Natural killer cell treated with Interleukin-12 subunit alpha and Interleukin-12 subunit beta and Interleukin-15 and Interleukin-18, amount 100 ng/mL, for 72 hours (primary cell): Measurements from ENCODE around the gene KRTAP5-3. TPM values are rescaled to one million over a fixed set of nuclear protein-coding genes. Genes with fewer than 3 reads are reported as not detected.
"Not testable (repeated sequence)": the region's sequence is repeated elsewhere in the genome, so short reads cannot be mapped to it uniquely, and the experiment has no call there.

Source experiments
- ATAC-seq, 2 donors: fragments of 150-1000 bp; cut with Tn5 transposase in 1 of 2; sonication (Bioruptor Pico), chemical (Tn5 transposase) in 1 of 2; 2 replicates each; pipeline ENCODE4 v1.10.0; 2021
- DNase-seq: peaks from one replicate; pipeline ENCODE4 v3.0.0; 2022; ENCODE audit warnings: low spot score
- H3K27ac Mint-ChIP-seq, 2 donors: 1 replicate in 1 of 2; 2 replicates in 1 of 2; pipeline ENCODE4 v1.8.0; 2022; ENCODE audit warnings: mixed read lengths in 2 of 2, mild to moderate bottlenecking in 1 of 2, moderate library complexity in 1 of 2
- H3K27me3 Mint-ChIP-seq, 2 donors: 1 replicate in 1 of 2; 2 replicates in 1 of 2; pipeline ENCODE4 v1.8.0; 2022; ENCODE audit warnings: mixed read lengths in 2 of 2
- H3K36me3 Mint-ChIP-seq: one replicate; pipeline ENCODE4 v1.8.0; 2022; ENCODE audit warnings: mixed read lengths
- H3K4me1 Mint-ChIP-seq, 2 donors: 1 replicate in 1 of 2; 2 replicates in 1 of 2; pipeline ENCODE4 v1.8.0; 2022; ENCODE audit warnings: low read depth in 2 of 2, mixed read lengths in 2 of 2, mild to moderate bottlenecking in 1 of 2
- H3K4me3 Mint-ChIP-seq: one replicate; pipeline ENCODE4 v1.8.0; 2022; ENCODE audit warnings: mixed read lengths
- H3K9me3 Mint-ChIP-seq: 2 replicates; pipeline ENCODE4 v1.8.0; 2022; ENCODE audit warnings: mixed read lengths
- total RNA-seq, 2 donors: library from RNA; stranded (reverse); gene quantifications; one replicate each; pipeline ENCODE4 v1.2.3, GENCODE V29; 2022

The KRTAP5-3 gene
- total RNA-seq, 2 donors from 2014 or later = not detected

GRCh38 chr11:1618231-1618630 is 10.0 kb upstream of the KRTAP5-3 start:
- ATAC-seq (no peak), DNase-seq (no peak)
- H3K36me3 Mint-ChIP-seq = no peaks in the 10 kb centered on the region
- no peaks in the 10 kb centered on the region for H3K9me3 Mint-ChIP-seq
- H3K27me3 Mint-ChIP-seq = peaks cover 26 to 36% of the 10 kb centered on the region in 2 donors
- H3K4me1 Mint-ChIP-seq = no peaks in the 10 kb centered on the region
- H3K4me3 Mint-ChIP-seq = no peak overlapping the region
- H3K27ac Mint-ChIP-seq = no peak overlapping the region

- not testable (repeated sequence) for H3K4me3 Mint-ChIP-seq, H3K9me3 Mint-ChIP-seq, DNase-seq, H3K27ac Mint-ChIP-seq, H3K36me3 Mint-ChIP-seq, ATAC-seq, H3K4me1 Mint-ChIP-seq
- peaks cover 26 to 41% of the 10 kb centered on the region in 2 donors for H3K27me3 Mint-ChIP-seq
These were observed 362 bp downstream of the KRTAP5-3 start for GRCh38 chr11:1607901-1608300.

- not testable (repeated sequence) for H3K9me3 Mint-ChIP-seq, H3K36me3 Mint-ChIP-seq, H3K4me1 Mint-ChIP-seq, H3K27ac Mint-ChIP-seq, DNase-seq, ATAC-seq, H3K4me3 Mint-ChIP-seq
- peaks cover 27 to 43% of the 10 kb centered on the region in 2 donors for H3K27me3 Mint-ChIP-seq
These were observed 962 bp downstream of the KRTAP5-3 start for GRCh38 chr11:1607156-1607845.

GRCh38 chr11:1605923-1606322 is 2.3 kb downstream of the KRTAP5-3 start:
- H3K27ac Mint-ChIP-seq, H3K4me3 Mint-ChIP-seq, H3K9me3 Mint-ChIP-seq, H3K4me1 Mint-ChIP-seq, DNase-seq, H3K36me3 Mint-ChIP-seq: not testable (repeated sequence)
- ATAC-seq = peak in 1 of 2 donors; percentile 68
- peaks cover 33 to 44% of the 10 kb centered on the region in 2 donors for H3K27me3 Mint-ChIP-seq

GRCh38 chr11:1604711-1605110 is 3.6 kb downstream of the KRTAP5-3 start:
- Mint-ChIP-seq H3K36me3 (no peaks in the 10 kb centered on the region), H3K27me3 (peaks cover 35 to 47% of the 10 kb centered on the region in 2 donors), H3K4me1 (peaks cover 0 to 5% of the 10 kb centered on the region in 2 donors), H3K4me3 (no peak overlapping the region), H3K9me3 (no peaks in the 10 kb centered on the region), H3K27ac (no peak overlapping the region)
- DNase-seq (no peak), ATAC-seq (no peak)

DNA sequence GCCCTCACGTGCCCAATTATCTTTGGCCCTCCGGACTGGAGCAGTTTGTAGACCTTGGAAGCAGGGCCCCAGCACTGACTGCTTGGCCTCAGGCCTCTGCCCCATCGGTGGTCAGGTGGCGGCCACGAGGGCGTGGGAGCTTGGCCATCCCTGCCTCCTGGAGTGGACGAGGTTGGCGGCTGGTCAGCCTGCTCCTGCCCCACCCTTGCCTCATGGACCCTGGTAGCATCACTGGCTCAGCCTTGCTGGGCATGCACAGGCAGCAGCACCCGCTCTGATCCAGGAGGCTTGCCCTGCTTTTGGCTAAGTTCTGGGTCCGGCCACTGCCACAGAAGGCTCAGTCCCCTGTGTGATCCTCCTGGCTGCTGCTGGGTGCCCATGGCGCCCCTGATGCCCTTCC is 4.1 kb downstream of the KRTAP5-3 start:
- Mint-ChIP-seq H3K4me1 (peaks cover 0 to 5% of the 10 kb centered on the region in 2 donors), H3K27me3 (peaks cover 37 to 53% of the 10 kb centered on the region in 2 donors), H3K27ac (no peak overlapping the region), H3K36me3 (no peaks in the 10 kb centered on the region), H3K9me3 (no peaks in the 10 kb centered on the region), H3K4me3 (no peak overlapping the region)
- DNase-seq = no peak
- no peak for ATAC-seq

DNA sequence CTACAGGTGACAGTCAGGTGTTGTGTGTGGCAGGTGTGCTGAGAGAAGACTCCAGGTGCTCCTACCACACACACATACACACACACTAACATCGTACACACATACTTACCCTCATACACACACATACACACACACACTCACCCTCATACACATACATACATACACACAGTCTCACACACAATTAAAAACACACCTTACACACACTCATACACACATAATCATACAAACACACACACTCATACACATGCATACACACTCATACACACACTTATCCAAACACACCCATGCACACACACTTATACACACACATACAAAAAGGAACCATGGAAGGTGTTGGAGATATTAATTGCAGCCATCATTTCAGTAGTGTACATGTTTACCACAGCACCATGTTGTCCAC is 4.6 kb downstream of the KRTAP5-3 start:
- H3K27me3 Mint-ChIP-seq = peaks cover 37 to 56% of the 10 kb centered on the region in 2 donors
- no peak overlapping the region for H3K27ac Mint-ChIP-seq
- H3K9me3 Mint-ChIP-seq = no peaks in the 10 kb centered on the region
- ATAC-seq (peak in 1 of 2 donors; percentile 14), DNase-seq (no peak)
- no peaks in the 10 kb centered on the region for H3K36me3 Mint-ChIP-seq
- H3K4me1 Mint-ChIP-seq = peaks cover 0 to 5% of the 10 kb centered on the region in 2 donors
- H3K4me3 Mint-ChIP-seq = no peak overlapping the region

- H3K36me3 Mint-ChIP-seq, DNase-seq, ATAC-seq, H3K4me3 Mint-ChIP-seq, H3K27ac Mint-ChIP-seq, H3K4me1 Mint-ChIP-seq, H3K9me3 Mint-ChIP-seq: not testable (repeated sequence)
- peaks cover 44 to 48% of the 10 kb centered on the region in 2 donors for H3K27me3 Mint-ChIP-seq
These were observed 6.6 kb downstream of the KRTAP5-3 start for GRCh38 chr11:1601663-1602062.

DNA sequence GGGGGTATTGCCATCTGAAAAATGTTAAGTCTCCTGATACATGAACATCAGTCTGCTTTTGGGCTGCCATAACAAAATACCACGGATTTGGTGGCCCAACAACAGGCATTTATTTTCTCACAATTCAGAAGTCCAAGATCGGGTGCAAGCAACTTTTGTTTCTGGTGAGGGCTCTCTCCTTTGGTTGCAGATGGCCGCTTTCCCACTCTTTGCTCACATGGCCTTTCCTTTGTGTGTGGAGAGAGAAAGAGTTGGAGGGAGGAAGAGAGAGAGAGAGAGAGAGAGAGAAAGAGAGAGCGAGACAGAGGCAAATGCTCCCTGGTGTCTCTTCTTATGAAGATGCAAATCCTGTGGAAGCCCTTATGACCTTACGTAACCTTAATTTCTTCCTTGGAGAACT is 7.6 kb downstream of the KRTAP5-3 start:
- Mint-ChIP-seq H3K4me3 (no peak overlapping the region), H3K4me1 (peaks cover 0 to 2% of the 10 kb centered on the region in 2 donors), H3K36me3 (no peaks in the 10 kb centered on the region), H3K27ac (no peak overlapping the region), H3K9me3 (no peaks in the 10 kb centered on the region), H3K27me3 (peaks cover 42 to 43% of the 10 kb centered on the region in 2 donors)
- ATAC-seq = no peak
- DNase-seq = no peak

- no peak for ATAC-seq
- no peak for DNase-seq
- peaks cover 47 to 48% of the 10 kb centered on the region in 2 donors for H3K27me3 Mint-ChIP-seq
- H3K4me1 Mint-ChIP-seq = peaks cover 0 to 6% of the 10 kb centered on the region in 2 donors
- H3K9me3 Mint-ChIP-seq = no peaks in the 10 kb centered on the region
- H3K4me3 Mint-ChIP-seq = no peak overlapping the region
- no peak overlapping the region for H3K27ac Mint-ChIP-seq
- H3K36me3 Mint-ChIP-seq = no peaks in the 10 kb centered on the region
These were observed 9.4 kb downstream of the KRTAP5-3 start for GRCh38 chr11:1598816-1599215.

DNA sequence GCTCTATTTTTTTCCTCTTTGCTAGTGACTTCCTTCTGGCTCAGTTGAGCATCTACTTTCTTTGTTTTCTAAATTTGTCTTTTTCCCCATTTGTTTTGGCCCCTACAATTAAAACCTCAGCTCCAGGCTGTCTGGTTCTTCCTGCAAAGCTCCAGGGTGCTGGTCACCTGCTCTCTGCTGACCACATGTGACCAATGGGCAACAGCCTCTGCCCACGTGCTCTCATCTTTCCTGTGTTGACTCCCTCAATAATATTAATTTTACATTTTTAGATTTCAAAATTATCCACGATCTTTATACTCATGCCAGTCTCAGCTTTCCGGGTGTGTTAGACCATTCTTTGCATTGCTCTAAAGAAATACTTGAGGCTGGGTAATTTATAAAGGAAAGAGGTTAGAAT is 9.9 kb downstream of the KRTAP5-3 start:
- H3K9me3 Mint-ChIP-seq, H3K36me3 Mint-ChIP-seq, ATAC-seq, DNase-seq, H3K4me1 Mint-ChIP-seq, H3K4me3 Mint-ChIP-seq, H3K27ac Mint-ChIP-seq: not testable (repeated sequence)
- peaks cover 43 to 44% of the 10 kb centered on the region in 2 donors for H3K27me3 Mint-ChIP-seq

DNA sequence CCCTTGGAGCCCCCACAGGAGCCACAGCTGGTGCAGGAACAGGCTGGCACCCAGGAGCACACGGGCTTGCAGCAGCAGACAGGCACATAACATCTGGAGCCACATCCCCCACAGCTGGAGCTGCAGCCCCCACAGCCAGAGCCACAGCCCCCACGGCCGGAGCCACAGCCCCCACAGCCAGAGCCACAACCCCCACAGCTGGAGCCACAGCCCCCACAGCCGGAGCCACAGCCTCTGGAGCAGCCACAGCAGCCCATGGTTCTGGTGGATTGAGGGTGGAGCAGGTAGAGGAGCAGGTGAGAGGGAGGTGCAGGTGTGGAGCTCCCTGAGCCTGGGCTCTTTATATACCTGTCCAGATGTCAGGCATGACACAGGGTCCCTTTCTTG is 10.3 kb downstream of the KRTAP5-3 start, which contains the start of gene KRTAP5-2:
KRTAP5-2 (minus strand) TSS at position 301 of the 387 bp plus-strand sequence; CDS start at position 257, 44 bp downstream.
- Mint-ChIP-seq H3K36me3 (no peaks in the 10 kb centered on the region), H3K9me3 (no peaks in the 10 kb centered on the region), H3K4me3 (no peak within 1 kb of the TSS), H3K27ac (no peak within 1 kb of the TSS), H3K27me3 (peaks cover 40% of the 10 kb centered on the region in 2 donors), H3K4me1 (peaks cover 0 to 6% of the 10 kb centered on the region in 2 donors)
- ATAC-seq (no peak), DNase-seq (no peak)

DNA sequence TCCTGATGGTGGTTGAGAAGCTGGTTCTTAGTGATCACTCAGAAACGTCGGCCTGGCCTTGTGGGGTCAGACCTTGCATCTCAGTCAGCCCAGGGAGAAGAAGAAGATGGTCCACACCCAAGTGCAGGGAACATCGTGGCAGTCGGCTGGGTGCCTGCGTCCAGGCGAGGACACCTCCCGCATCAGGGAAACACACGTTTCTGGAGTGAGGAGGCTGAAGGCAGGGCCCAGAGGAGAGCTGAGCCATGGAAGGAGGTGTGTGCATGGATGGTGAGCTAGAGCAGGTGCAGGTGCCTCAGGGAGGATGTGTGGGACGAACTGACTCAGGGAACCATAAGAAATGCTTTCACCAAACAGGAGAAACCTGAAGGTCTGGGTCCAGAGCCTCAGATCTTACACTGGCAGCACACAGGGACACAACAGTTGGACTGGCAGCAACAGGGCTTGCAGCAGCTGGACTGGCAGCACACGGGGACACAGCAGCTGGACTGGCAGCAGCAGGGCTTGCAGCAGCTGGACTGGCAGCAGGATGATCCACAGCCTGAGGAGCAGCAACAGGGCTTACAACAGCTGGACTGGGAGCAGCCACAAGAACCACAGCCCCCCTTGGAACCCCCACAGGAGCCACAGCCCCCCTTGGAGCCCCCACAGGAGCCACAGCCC is 10.8 kb downstream of the KRTAP5-3 start:
- Mint-ChIP-seq H3K4me1 (peaks cover 0 to 6% of the 10 kb centered on the region in 2 donors), H3K36me3 (no peaks in the 10 kb centered on the region), H3K27me3 (peaks cover 37% of the 10 kb centered on the region in 2 donors), H3K27ac (no peak overlapping the region), H3K4me3 (no peak overlapping the region), H3K9me3 (no peaks in the 10 kb centered on the region)
- ATAC-seq = no peak
- DNase-seq = no peak

- DNase-seq, H3K36me3 Mint-ChIP-seq, H3K4me3 Mint-ChIP-seq, H3K27ac Mint-ChIP-seq, H3K9me3 Mint-ChIP-seq, ATAC-seq, H3K4me1 Mint-ChIP-seq: not testable (repeated sequence)
- H3K27me3 Mint-ChIP-seq = peaks cover 30 to 32% of the 10 kb centered on the region in 2 donors
These were observed 11.6 kb downstream of the KRTAP5-3 start for GRCh38 chr11:1596576-1597121.
